Ishikawa (cell line): ENCODE data around the gene TM9SF2.

Experiments
- CEBPB ChIP-seq: IDR thresholded peaks from 2 replicates; pipeline ENCODE4 v1.6.1; 2012
- EGR1 ChIP-seq: IDR thresholded peaks from 2 replicates; pipeline ENCODE4 v1.6.1; 2012
- EP300 ChIP-seq: IDR thresholded peaks from 2 replicates; pipeline ENCODE4 v1.6.1; 2012; ENCODE audit warnings: borderline replicate concordance
- FOXM1 ChIP-seq: IDR thresholded peaks from 2 replicates; pipeline ENCODE4 v1.6.1; 2012; ENCODE audit warnings: low read depth, borderline replicate concordance
- RAD21 ChIP-seq: IDR thresholded peaks from 2 replicates; pipeline ENCODE4 v1.6.1; 2012; ENCODE audit warnings: low read depth
- REST ChIP-seq: IDR thresholded peaks from 2 replicates; pipeline ENCODE4 v1.6.1; 2012; ENCODE audit warnings: low read depth, mild to moderate bottlenecking
- TCF12 ChIP-seq: IDR thresholded peaks from 2 replicates; pipeline ENCODE4 v1.6.1; 2012; ENCODE audit warnings: low read depth
- TF ChIP-seq, protein P1 (sequence below): IDR thresholded peaks from 2 replicates; pipeline ENCODE4 v1.6.1; 2012

DNA sequence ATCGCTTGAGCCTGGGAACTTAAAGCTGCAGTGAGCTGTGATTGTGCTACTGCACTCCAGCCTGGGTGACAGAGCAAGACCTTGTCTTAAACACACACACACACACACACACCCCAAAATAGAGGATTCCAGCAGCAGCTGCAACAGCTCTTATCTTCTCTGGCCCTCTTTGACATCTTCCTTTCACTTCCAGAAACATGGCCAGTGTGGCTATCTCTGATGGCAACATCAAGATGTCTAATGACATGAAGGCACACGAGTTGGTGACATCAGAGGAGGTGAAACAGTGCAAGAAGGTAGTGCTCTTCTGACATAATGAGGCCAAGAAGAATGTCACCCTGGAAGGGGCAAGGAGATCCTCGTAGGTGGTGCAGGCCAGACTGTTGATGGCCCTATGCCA is 81.2 kb downstream of the TM9SF2 start:
- TF ChIP-seq RAD21 (no peak), REST (no peak), FOXM1 (no peak), TCF12 (no peak), EP300 (no peak), CEBPB (no peak), EGR1 (no peak)
- TF ChIP-seq, protein P1, sequence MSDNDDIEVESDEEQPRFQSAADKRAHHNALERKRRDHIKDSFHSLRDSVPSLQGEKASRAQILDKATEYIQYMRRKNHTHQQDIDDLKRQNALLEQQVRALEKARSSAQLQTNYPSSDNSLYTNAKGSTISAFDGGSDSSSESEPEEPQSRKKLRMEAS = no peak
